Type B pancreatic cell (in vitro differentiated cells): ENCODE measurements around the gene KMT2C. TPM values are rescaled to one million over a fixed set of nuclear protein-coding genes. Genes with fewer than 3 reads are reported as not detected.
"Not testable (repeated sequence)": the region's sequence is repeated elsewhere in the genome, so short reads cannot be mapped to it uniquely, and the experiment has no call there.

ENCODE experiments used
- DNase-seq: peaks from one replicate; pipeline ENCODE4 v3.0.0; 2021; ENCODE audit warnings: mixed read lengths; ENCODE audit not compliant: unreplicated experiment; ENCODE audit errors: extremely low spot score
- H3K27ac Mint-ChIP-seq: 2 replicates; pipeline ENCODE4 v1.8.0; 2021; ENCODE audit warnings: mild to moderate bottlenecking, mixed read lengths
- H3K27me3 Mint-ChIP-seq: 2 replicates; pipeline ENCODE4 v1.8.0; 2021; ENCODE audit warnings: mixed read lengths
- H3K36me3 Mint-ChIP-seq: 2 replicates; pipeline ENCODE4 v1.8.0; 2021; ENCODE audit warnings: mixed read lengths
- H3K4me1 Mint-ChIP-seq: one replicate; pipeline ENCODE4 v1.8.0; 2021; ENCODE audit warnings: mixed read lengths; ENCODE audit not compliant: unreplicated experiment
- H3K4me3 Mint-ChIP-seq: 2 replicates; pipeline ENCODE4 v1.8.0; 2021; ENCODE audit warnings: mild to moderate bottlenecking, mixed read lengths
- H3K9me3 Mint-ChIP-seq: 2 replicates; pipeline ENCODE4 v1.8.0; 2021; ENCODE audit warnings: mixed read lengths
- CTCF ChIP-seq: fragments of 200-600 bp; sonication (generic); conservative IDR thresholded peaks from 2 replicates; pipeline ENCODE4 v1.5.0; 2021; ENCODE audit warnings: antibody characterized with exemption, mild to moderate bottlenecking
- total RNA-seq: library from RNA; stranded (reverse); gene quantifications from 2 replicates; pipeline ENCODE4 v1.2.1, GENCODE V29; 2021; ENCODE audit warnings: low replicate concordance

KMT2C gene
- total RNA-seq, 1 donor from 2014 or later, result 60.3 TPM

- H3K27ac Mint-ChIP-seq, result no peak overlapping the region
- no peak for TF ChIP-seq CTCF
- H3K4me1 Mint-ChIP-seq, result no peaks in the 10 kb centered on the region
- H3K36me3 Mint-ChIP-seq, result peaks cover 3% of the 10 kb centered on the region
- H3K9me3 Mint-ChIP-seq, result peaks cover 6% of the 10 kb centered on the region
- H3K27me3 Mint-ChIP-seq, result no peaks in the 10 kb centered on the region
- H3K4me3 Mint-ChIP-seq, result no peak overlapping the region
- DNase-seq, result no peak
Measured at GRCh38 chr7:152383341-152384234, 52.2 kb downstream of the KMT2C start.

GRCh38 chr7:152382244-152382643 is 53.6 kb downstream of the KMT2C start:
- DNase-seq, result no peak
- no peaks in the 10 kb centered on the region for H3K4me1 Mint-ChIP-seq
- no peak overlapping the region for H3K4me3 Mint-ChIP-seq
- H3K27me3 Mint-ChIP-seq, result no peaks in the 10 kb centered on the region
- no peak overlapping the region for H3K27ac Mint-ChIP-seq
- no peak for TF ChIP-seq CTCF
- peaks cover 9% of the 10 kb centered on the region for H3K36me3 Mint-ChIP-seq
- peaks cover 6% of the 10 kb centered on the region for H3K9me3 Mint-ChIP-seq

- H3K36me3 Mint-ChIP-seq, result peaks cover 16% of the 10 kb centered on the region
- not testable (repeated sequence) for H3K4me1 Mint-ChIP-seq, H3K9me3 Mint-ChIP-seq, DNase-seq, H3K27me3 Mint-ChIP-seq, H3K27ac Mint-ChIP-seq, H3K4me3 Mint-ChIP-seq
Measured at GRCh38 chr7:152380931-152381578, 54.7 kb downstream of the KMT2C start.

DNA sequence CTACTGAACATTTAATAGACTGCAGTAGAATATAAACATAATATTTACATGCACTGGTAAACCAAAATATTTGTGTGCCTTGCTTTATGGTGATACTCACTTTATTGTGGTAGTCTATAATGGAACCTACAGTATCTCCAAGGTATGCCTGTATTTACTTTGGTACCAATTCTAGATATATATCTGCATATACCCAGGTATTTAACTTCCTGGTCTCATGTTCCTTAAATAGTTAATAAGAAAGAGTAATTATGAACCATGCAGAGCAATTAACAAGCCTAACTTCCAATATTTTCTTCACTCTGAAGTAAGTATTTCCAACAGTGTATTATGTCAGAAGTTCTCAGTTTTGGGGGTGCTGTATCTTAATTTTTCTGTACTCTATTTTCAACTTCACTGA is 57.3 kb downstream of the KMT2C start:
- peaks cover 18% of the 10 kb centered on the region for H3K36me3 Mint-ChIP-seq
- H3K27me3 Mint-ChIP-seq, DNase-seq, H3K4me3 Mint-ChIP-seq, H3K9me3 Mint-ChIP-seq, H3K27ac Mint-ChIP-seq, H3K4me1 Mint-ChIP-seq: not testable (repeated sequence)

DNA sequence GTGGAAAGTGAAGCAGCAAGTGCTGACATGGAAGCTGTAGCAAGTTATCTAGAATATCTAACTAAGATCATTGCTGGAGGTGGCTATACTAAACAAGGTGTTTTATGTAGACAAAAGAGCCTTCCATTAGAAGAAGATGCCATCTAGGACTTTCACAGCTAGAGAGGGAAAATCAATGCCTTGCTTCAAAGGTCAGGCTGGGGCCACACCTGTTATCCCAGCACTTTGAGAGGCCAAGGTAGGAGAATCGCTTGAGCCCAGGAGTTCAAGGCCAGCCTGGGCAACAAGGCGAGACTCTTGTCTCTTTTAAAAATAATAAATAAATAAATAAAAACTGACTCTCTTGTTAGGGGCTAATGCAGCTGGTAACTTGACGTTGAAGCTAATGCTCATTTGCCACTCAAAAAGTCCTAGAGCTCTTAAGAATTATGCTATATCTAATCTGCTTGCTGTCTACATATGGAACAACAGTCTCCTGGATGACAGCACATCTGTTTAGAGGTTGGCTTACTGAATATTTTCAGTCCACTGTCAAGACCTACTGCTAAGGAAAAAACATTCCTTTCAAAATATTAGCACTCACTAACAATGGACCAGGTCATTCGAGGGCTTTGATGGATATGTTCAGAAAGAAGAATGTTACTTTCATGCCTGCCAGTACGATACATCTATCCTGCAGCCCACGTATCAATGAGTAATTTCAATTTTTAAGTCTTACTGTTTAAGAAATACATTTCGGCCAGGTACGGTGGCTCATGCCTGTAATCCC is 58.9 kb downstream of the KMT2C start:
- not testable (repeated sequence) for H3K9me3 Mint-ChIP-seq, H3K27me3 Mint-ChIP-seq, H3K4me1 Mint-ChIP-seq, H3K27ac Mint-ChIP-seq, DNase-seq, H3K4me3 Mint-ChIP-seq
- peaks cover 18% of the 10 kb centered on the region for H3K36me3 Mint-ChIP-seq

DNA sequence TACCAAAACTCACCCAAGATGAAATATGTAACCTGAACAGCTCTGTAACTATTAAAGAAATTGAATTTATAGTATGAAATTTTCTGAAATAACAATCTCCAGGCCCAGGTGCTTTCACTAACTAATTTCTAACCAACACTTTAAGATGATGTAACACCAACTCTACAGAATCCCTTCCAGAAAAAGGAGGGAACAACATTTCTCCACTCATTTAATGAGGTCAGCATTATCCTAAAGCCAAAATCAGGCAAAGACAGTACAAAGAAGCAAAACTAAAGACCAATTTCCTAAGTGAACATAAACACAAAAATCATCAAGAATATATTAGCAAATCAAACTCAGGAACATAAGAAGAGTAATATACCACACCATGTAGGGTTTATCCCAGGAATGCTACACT is 65.5 kb downstream of the KMT2C start:
- peaks cover 5% of the 10 kb centered on the region for H3K4me1 Mint-ChIP-seq
- peaks cover 4% of the 10 kb centered on the region for H3K36me3 Mint-ChIP-seq
- H3K27me3 Mint-ChIP-seq, result no peaks in the 10 kb centered on the region
- no peak for DNase-seq
- TF ChIP-seq CTCF, result no peak
- no peak overlapping the region for H3K4me3 Mint-ChIP-seq
- H3K27ac Mint-ChIP-seq, result no peak overlapping the region
- H3K9me3 Mint-ChIP-seq, result no peaks in the 10 kb centered on the region
